Progenitor cell of endocrine pancreas (in vitro differentiated cells): ENCODE results near the gene NRSN1. TPM values are rescaled to one million over a fixed set of nuclear protein-coding genes. Genes with fewer than 3 reads are reported as not detected.

ENCODE experiments used
- DNase-seq: peaks from one replicate; pipeline ENCODE4 v3.0.0; 2021; ENCODE audit warnings: low spot score; ENCODE audit not compliant: unreplicated experiment
- H3K27ac Mint-ChIP-seq: 2 replicates; pipeline ENCODE4 v1.8.0; 2021; ENCODE audit warnings: mild to moderate bottlenecking, moderate library complexity, mixed read lengths
- H3K27me3 Mint-ChIP-seq: 2 replicates; pipeline ENCODE4 v1.8.0; 2021; ENCODE audit warnings: mixed read lengths
- H3K36me3 Mint-ChIP-seq: 2 replicates; pipeline ENCODE4 v1.8.0; 2022; ENCODE audit warnings: mixed read lengths; ENCODE audit not compliant: insufficient read depth
- H3K4me1 Mint-ChIP-seq: 2 replicates; pipeline ENCODE4 v1.8.0; 2021; ENCODE audit warnings: low read depth, mixed read lengths
- H3K4me3 Mint-ChIP-seq: 2 replicates; pipeline ENCODE4 v1.8.0; 2021; ENCODE audit warnings: low read depth, mild to moderate bottlenecking, moderate library complexity, mixed read lengths
- H3K9me3 Mint-ChIP-seq: 2 replicates; pipeline ENCODE4 v1.8.0; 2021; ENCODE audit warnings: low read depth, mixed read lengths
- total RNA-seq: library from RNA; stranded (reverse); gene quantifications from 2 replicates; pipeline ENCODE4 v1.2.1, GENCODE V29; 2021
- TF ChIP-seq, protein P1 (sequence below): fragments of 200-600 bp; sonication (generic); IDR thresholded peaks from one replicate; pipeline ENCODE4 v1.5.0; 2021; ENCODE audit warnings: antibody characterized with exemption, mild to moderate bottlenecking; ENCODE audit not compliant: unreplicated experiment

The NRSN1 gene
- total RNA-seq, 1 donor from 2014 or later = not detected

DNA sequence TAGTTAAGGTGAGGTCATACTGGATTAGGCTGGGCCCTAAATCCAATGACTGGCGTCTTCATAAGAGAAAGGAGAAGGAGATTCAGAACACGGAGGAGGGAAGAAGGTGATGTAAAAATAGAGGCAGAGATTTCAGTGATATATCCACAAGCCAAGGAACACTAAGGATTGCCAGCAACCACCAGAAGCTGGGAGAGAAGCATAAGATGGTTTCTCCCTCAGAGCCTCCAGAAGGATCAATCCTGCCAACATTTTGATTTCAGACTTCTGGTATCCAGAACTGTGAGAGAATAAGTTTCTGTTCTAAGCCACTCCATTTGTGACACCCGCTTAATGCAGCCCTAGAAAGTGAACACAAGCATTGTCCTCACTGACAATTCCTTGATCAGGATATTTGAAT lies 33.6 kb upstream of the NRSN1 start:
- Mint-ChIP-seq H3K27me3 (peaks cover 25% of the 10 kb centered on the region), H3K36me3 (no peaks in the 10 kb centered on the region), H3K4me3 (no peak overlapping the region), H3K27ac (no peak overlapping the region), H3K4me1 (no peaks in the 10 kb centered on the region), H3K9me3 (no peaks in the 10 kb centered on the region)
- no peak for DNase-seq
- TF ChIP-seq, protein P1, sequence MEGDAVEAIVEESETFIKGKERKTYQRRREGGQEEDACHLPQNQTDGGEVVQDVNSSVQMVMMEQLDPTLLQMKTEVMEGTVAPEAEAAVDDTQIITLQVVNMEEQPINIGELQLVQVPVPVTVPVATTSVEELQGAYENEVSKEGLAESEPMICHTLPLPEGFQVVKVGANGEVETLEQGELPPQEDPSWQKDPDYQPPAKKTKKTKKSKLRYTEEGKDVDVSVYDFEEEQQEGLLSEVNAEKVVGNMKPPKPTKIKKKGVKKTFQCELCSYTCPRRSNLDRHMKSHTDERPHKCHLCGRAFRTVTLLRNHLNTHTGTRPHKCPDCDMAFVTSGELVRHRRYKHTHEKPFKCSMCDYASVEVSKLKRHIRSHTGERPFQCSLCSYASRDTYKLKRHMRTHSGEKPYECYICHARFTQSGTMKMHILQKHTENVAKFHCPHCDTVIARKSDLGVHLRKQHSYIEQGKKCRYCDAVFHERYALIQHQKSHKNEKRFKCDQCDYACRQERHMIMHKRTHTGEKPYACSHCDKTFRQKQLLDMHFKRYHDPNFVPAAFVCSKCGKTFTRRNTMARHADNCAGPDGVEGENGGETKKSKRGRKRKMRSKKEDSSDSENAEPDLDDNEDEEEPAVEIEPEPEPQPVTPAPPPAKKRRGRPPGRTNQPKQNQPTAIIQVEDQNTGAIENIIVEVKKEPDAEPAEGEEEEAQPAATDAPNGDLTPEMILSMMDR = no peak

GRCh38 chr6:24093381-24093780 lies 32.6 kb upstream of the NRSN1 start:
- no peak overlapping the region for H3K4me3 Mint-ChIP-seq
- H3K27me3 Mint-ChIP-seq = peaks cover 27% of the 10 kb centered on the region
- H3K27ac Mint-ChIP-seq = no peak overlapping the region
- DNase-seq = no peak
- no peaks in the 10 kb centered on the region for H3K4me1 Mint-ChIP-seq
- no peaks in the 10 kb centered on the region for H3K9me3 Mint-ChIP-seq
- TF ChIP-seq, protein P1 = no peak
- no peaks in the 10 kb centered on the region for H3K36me3 Mint-ChIP-seq

DNA sequence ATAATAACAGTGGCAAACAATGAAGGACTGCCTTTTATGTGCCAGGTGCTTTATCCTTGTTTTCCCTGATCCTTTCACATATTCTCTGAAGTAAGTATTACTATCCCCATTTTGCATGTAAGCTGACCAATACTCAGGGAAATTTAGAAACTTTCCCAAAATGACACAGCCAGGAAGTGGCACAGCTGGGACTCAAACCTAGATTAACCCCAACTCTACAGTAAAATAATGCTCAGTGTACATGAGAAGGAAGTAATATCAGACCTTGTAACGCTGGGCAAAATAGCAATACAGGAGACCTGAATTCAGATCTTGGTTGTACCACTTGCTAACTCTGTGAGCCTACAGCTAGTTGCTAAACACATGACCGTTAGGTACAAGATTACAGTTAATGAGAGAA lies 26.8 kb upstream of the NRSN1 start:
- Mint-ChIP-seq H3K27ac (no peak overlapping the region), H3K4me1 (peaks cover 4% of the 10 kb centered on the region), H3K4me3 (no peak overlapping the region), H3K9me3 (no peaks in the 10 kb centered on the region), H3K27me3 (peaks cover 20% of the 10 kb centered on the region), H3K36me3 (no peaks in the 10 kb centered on the region)
- TF ChIP-seq, protein P1 = no peak
- DNase-seq = no peak

GRCh38 chr6:24100024-24100769 lies 25.8 kb upstream of the NRSN1 start:
- Mint-ChIP-seq H3K27ac (no peak overlapping the region), H3K4me3 (no peak overlapping the region), H3K36me3 (no peaks in the 10 kb centered on the region), H3K9me3 (no peaks in the 10 kb centered on the region), H3K27me3 (peaks cover 20% of the 10 kb centered on the region), H3K4me1 (peaks cover 4% of the 10 kb centered on the region)
- no peak for DNase-seq
- TF ChIP-seq, protein P1 = no peak

DNA sequence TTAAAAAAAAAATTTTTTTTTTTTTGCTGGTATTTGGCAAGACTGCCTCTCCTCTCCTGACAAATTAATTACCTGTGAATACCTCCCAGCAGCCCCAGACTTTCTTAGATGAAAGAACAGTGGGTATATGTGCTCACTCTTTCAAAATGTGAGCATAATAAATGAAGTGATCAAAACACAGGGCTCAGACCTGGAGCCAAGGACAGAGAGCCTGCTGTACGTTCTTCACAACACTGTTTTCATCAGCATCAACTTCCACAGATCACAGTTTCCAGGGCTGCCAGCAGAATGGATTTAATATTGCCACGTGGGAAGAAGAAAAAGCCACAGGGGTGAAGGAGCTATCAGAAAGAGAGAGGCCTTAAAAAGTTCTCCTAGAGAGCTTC lies 25.3 kb upstream of the NRSN1 start:
- peaks cover 20% of the 10 kb centered on the region for H3K27me3 Mint-ChIP-seq
- H3K36me3 Mint-ChIP-seq = no peaks in the 10 kb centered on the region
- H3K27ac Mint-ChIP-seq = no peak overlapping the region
- no peak for DNase-seq
- no peak overlapping the region for H3K4me3 Mint-ChIP-seq
- TF ChIP-seq, protein P1 = no peak
- no peaks in the 10 kb centered on the region for H3K9me3 Mint-ChIP-seq
- peaks cover 4% of the 10 kb centered on the region for H3K4me1 Mint-ChIP-seq
